ENCODE results near the gene PTPRN2.
"Not testable (repeated sequence)": the region's sequence is repeated elsewhere in the genome, so short reads cannot be mapped to it uniquely, and the experiment has no call there.

PTPRN2 gene

GRCh38 chr7:158421361-158421760 lies 166.3 kb downstream of the PTPRN2 start:
- H3K4me3 ChIP-seq (ENCODE audit: low read depth, low read length) = no peak overlapping the region
- no peak for TF ChIP-seq CTCF (IDR thresholded peaks at IDR 0.05; ENCODE audit: borderline replicate concordance, insufficient read depth, low read depth, low read length)

- TF ChIP-seq CTCF (IDR thresholded peaks at IDR 0.05; ENCODE audit: borderline replicate concordance, insufficient read depth, low read depth, low read length) = no peak
- no peak overlapping the region for H3K4me3 ChIP-seq (ENCODE audit: low read depth, low read length)
These were observed 166.9 kb downstream of the PTPRN2 start for GRCh38 chr7:158420591-158421340.

- TF ChIP-seq CTCF (IDR thresholded peaks at IDR 0.05; ENCODE audit: borderline replicate concordance, insufficient read depth, low read depth, low read length) = no peak
- no peak overlapping the region for H3K4me3 ChIP-seq (ENCODE audit: low read depth, low read length)
These were observed 168.3 kb downstream of the PTPRN2 start for GRCh38 chr7:158419238-158419785.

- H3K4me3 ChIP-seq (ENCODE audit: low read depth, low read length) = not testable (repeated sequence)
These were observed 169.2 kb downstream of the PTPRN2 start for GRCh38 chr7:158418395-158418794.

GRCh38 chr7:158416283-158416933 lies 171.2 kb downstream of the PTPRN2 start:
- H3K4me3 ChIP-seq (ENCODE audit: low read depth, low read length) = no peak overlapping the region
- no peak for TF ChIP-seq CTCF (IDR thresholded peaks at IDR 0.05; ENCODE audit: borderline replicate concordance, insufficient read depth, low read depth, low read length)

- no peak for TF ChIP-seq CTCF (IDR thresholded peaks at IDR 0.05; ENCODE audit: borderline replicate concordance, insufficient read depth, low read depth, low read length)
- no peak overlapping the region for H3K4me3 ChIP-seq (ENCODE audit: low read depth, low read length)
These were observed 172.3 kb downstream of the PTPRN2 start for GRCh38 chr7:158415316-158415715.

GRCh38 chr7:158414486-158414961 lies 173.1 kb downstream of the PTPRN2 start:
- no peak for TF ChIP-seq CTCF (IDR thresholded peaks at IDR 0.05; ENCODE audit: borderline replicate concordance, insufficient read depth, low read depth, low read length)
- H3K4me3 ChIP-seq (ENCODE audit: low read depth, low read length) = no peak overlapping the region
